ACHN (cell line): ENCODE measurements around the gene SRL.
"Not testable (repeated sequence)": the region's sequence is repeated elsewhere in the genome, so short reads cannot be mapped to it uniquely, and the experiment has no call there.

Source experiments
- DNase-seq: peaks from one replicate; pipeline ENCODE4 v3.0.0-alpha.2; 2015
- in situ Hi-C: cut with HindIII; loops from 2 replicates; pipeline ENCODE4 v1.10.0; 2017; ENCODE audit warnings: low sequenced_read_pairs, low pct_ligation_motif_present, low pct_unique_long_range_greater_than_20kb

Gene SRL

DNA sequence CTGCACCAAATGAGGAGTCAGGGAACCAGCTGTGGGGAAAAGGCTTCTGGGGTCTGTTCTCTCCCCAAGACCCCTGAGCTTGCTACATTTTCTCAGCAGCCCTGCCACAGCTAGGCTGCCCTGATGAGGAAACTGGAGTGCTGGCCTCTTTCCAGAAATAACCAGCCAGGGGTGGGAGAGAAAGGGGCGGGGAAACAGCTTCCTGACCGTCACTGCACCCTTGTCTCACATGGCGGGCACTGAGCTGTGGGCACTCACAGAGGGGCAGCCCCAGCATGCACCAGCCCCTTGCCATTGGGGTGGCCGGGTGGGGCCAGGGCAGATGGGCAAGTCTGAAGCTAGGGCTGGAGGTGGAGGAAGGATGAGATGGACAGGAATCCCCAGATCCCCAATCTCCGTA, 2.9 kb downstream of the SRL start:
- in situ Hi-C loops, result no loop called here
- no peak for DNase-seq

DNA sequence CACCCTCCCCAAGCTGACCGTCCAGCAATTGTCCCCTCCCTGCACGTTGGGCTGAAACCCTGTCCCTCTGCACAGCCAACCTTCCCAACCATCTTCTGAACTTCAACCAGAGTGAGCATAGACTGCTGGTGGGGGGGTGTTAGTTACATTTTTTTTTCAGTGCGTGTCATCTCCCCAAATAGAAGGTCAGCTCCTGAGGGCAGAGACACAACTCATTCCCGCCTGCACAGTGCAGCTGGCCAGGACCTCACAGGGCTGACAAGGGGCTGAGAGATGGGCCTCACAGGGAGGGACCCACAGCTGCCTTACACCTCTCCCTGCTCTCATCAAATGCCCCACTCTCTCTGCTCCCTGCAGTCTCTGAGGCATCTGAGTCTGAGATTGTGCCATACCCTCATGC, 8.4 kb downstream of the SRL start:
- no peak for DNase-seq
- in situ Hi-C loops, result no loop called here

- no peak for DNase-seq
- in situ Hi-C loops, result no loop called here
These were observed 9.1 kb downstream of the SRL start for GRCh38 chr16:4232541-4233386.

- no peak for DNase-seq
- in situ Hi-C loops, result no loop called here
These were observed 10.0 kb downstream of the SRL start for GRCh38 chr16:4231886-4232285.

GRCh38 chr16:4231367-4231766, 10.5 kb downstream of the SRL start:
- in situ Hi-C loops, result no loop called here
- no peak for DNase-seq

GRCh38 chr16:4227040-4227332, 14.9 kb downstream of the SRL start:
- in situ Hi-C loops, result no loop called here

DNA sequence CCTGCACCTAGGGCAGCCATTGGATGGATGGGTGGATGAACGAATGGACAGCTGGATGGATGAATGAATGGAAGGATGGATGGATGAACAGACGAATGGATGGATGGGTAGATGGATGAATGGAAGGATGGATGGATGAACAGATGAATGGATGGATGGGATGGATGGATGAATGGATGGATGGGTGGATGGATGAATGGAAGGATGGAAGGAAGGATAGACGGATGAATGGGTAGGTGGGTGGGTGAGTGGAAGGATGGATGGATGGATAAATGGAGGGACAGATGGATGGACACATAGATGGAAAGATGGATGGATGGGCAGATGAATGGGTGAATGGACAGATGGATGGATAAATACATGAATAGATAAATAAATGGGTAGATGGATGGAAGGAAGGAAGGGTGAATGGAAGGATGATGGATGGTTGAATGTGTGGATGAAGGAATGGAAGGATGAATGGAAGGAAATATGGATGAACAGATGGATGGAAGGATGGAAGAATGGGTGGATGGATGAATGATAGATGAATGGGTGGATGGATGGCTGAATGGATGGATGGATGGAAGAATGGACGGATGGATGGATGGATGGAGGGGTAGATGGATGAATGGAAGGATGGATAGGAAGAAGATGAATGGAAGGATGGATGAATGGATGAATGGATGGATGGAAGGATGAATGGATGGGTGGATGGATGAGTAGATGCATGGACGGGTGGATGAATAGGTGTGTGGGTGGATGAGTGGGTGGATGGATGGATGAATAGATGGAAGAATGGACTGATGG, 15.4 kb downstream of the SRL start:
- DNase-seq, result no peak
- in situ Hi-C loops, result no loop called here

More at GRCh38 chr16:4227040-4227332, 14.9 kb downstream of the SRL start:
- no peak for DNase-seq

- no peak for DNase-seq
- in situ Hi-C loops, result no loop called here
These were observed 16.8 kb downstream of the SRL start for GRCh38 chr16:4225075-4225474.

- in situ Hi-C loops, result no loop called here
- DNase-seq, result no peak
These were observed 21.5 kb downstream of the SRL start for GRCh38 chr16:4220358-4220757.

- DNase-seq, result no peak
- in situ Hi-C loops, result no loop called here
These were observed 23.7 kb downstream of the SRL start for GRCh38 chr16:4218202-4218601.

DNA sequence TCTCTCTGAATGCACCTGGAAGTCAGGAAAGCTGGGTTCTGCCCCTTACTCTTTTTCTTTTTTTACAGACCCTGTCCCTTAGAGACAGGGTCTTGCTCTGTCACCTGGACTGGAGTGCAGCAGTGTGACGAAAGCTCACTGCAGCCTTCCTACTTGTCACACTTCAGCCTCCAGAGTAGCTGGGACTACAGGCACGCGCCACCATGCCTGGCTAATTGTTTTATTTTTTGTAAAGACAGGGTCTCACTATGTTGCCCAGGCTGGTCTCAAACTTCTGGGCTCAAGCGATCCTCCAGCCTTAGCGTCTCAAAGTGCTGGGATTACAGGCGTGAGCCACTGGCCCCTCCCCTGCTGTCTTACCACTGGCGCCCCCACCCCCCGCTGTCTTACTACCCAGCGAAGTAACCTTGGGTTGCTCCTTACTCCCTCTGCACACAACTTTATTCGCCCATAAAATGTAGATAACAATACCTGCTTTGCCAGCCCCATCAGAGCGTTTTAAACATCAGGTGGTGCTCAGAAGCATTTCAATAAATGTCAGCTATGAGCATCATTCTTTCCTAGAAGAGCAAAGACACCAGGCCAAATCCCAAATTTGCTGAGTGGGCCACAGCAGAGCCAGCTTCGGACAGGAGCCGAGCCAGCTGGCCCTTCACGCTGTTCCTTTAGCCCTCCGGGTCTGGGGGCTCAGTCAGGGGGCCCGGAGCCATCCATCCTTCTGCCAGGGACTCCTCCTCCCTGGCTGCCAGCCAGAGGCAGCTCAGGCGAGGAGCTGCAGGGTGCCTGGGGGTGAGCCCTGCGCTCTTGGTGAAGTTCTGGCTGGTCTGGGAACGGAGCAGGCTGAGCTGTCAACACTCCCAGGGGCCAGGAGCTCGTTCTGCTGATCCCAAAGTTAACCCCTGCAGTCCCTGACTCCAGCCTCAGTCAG, 24.4 kb downstream of the SRL start:
- in situ Hi-C loops, result no loop called here
- DNase-seq, result no peak

- no peak for DNase-seq
- in situ Hi-C loops, result no loop called here
These were observed 25.3 kb downstream of the SRL start for GRCh38 chr16:4216596-4216995.

GRCh38 chr16:4215106-4215505, 26.8 kb downstream of the SRL start:
- in situ Hi-C loops, result no loop called here
- DNase-seq, result no peak

GRCh38 chr16:4214215-4214621, 27.7 kb downstream of the SRL start:
- in situ Hi-C loops, result no loop called here
- DNase-seq, result peak; percentile 87

DNA sequence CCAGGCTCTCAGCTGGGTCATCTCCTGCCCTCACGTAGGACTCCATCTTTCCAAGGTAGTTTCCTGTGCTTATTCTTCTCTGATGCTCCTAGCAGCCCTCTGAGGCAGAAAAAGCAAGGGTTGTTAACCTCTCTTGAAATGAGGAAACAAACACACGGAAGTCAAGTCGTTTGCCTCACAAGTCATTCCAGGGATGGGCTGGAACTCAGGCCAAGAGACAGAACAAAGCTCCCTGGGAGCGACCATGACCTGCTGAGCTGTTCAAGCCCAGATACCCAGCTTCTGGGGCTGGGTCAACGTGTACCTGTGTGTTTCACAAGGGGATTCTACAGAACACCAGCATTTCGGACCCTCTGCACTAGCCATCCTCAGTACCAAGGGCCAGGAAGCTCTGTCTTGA, 28.1 kb downstream of the SRL start:
- DNase-seq, result no peak
- in situ Hi-C loops, result no loop called here

- DNase-seq, result peak; percentile 58
These were observed 29.0 kb downstream of the SRL start for GRCh38 chr16:4212934-4213296.

GRCh38 chr16:4212211-4212933, 29.5 kb downstream of the SRL start:
- no peak for DNase-seq
- in situ Hi-C loops, result no loop called here

More at GRCh38 chr16:4212934-4213296, 29.0 kb downstream of the SRL start:
- in situ Hi-C loops, result no loop called here

- in situ Hi-C loops, DNase-seq: not testable (repeated sequence)
These were observed 30.3 kb downstream of the SRL start for GRCh38 chr16:4211445-4212210.
